ENCODE measurements around the gene TRPC4AP.

Gene TRPC4AP

DNA sequence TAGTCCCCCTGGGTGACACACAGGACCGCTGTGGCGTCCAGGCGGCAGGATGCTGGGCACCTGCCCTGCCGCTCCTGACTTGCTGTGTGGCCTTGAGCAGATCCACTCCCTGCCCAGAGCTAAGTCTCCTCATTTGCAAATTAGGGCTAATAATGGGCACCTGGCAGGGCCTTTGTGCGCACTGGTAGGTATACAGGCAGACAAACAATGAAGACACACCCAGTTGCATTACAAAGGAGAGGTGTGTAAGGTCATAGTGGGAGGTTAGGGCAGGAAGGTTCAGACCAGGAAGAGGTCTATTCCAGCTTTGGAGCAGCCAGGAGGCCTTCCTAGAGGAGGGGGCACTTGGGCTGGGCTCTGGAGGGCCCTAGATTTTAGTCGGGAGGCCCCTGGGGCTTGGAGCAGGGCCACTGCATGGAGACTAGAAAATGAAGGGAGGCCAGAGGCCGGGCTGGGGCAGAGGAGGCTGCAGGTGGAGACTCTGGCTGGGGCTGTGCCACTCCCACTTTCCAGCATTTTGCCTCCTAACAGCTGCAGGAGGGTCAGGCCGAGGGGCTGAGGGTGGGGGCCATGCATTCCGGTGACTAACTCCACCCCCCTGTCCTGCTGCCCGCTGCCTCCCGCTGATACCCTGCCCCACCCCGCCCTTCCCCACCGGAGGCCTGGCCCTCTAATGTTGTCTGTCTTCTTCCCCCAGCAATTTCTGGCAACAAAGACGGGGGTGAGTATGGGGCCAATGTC lies 108.4 kb downstream of the TRPC4AP start:
- DNase-seq = no peak

DNA sequence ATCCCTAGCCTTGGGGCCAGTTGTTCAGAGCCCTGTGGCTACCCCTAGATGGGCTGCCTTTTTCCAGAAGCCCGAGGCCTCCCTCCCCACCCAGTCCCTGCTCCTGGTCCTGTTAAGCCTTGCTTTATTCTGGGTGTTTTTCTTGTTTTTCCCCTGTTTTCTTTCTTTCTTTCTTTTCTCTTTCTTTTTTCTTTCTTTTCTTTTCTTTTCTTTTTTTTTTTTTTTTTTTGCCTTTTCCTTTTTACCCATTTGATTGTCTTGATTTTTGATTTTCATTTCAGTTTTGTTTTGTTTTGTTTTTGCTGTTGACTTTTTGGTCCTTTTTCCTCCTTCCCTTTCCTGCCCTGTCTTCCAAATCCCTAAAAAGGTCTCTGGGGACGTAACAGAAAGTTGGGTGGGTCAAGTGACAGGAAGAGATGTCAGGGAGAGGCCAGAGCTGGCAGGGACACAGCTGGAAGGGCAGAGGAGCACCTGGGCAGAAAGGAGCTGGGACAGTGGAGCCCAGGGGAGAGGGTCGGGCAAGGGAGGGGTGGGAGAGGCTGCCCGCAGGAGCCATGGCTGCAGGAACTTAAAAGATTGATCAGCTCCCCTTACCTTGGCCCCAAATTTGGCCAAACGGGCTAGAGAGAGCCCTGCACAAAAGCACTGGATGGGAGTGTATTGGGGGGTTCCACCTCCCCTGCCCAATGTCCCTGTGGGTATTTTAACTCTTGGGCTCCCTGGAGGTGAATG lies 109.4 kb downstream of the TRPC4AP start:
- DNase-seq = no peak

DNA sequence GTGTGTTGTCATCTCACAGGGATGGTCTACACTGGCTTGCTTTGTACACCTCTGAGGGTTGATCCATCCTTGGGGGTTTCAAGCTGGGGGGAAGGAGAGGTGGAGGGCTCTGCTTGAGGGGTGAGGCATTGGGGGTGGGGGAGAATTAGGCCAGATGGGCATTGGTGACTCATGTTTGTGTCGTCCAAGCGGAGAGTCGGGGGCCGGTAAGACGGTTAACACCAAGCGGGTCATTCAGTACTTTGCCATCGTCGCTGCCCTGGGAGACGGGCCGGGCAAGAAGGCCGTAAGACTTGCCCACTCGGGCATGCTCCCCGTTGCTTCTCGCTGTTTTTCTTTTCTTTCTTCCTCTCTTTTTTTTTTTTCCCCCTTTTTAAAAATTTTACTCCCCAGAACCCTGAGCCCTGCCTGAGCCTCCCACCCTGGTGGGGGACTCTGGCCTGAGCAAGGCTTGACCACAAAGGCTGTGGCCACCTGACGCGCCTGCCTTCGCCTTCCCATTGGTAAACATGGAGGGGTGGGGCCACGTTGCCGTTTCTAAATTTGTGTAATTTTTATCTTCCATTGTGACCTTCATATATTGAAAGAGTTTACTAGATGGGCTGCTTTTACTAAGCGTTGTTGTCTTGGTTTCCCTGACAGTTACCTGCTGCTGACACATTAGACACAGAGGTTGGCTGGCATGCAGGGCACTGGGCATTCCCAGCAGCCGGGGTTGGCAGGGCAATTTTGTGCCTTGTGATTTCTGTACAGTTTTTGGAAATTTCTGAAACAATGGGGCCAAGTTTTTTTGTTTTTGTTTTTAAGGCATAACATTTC lies 110.1 kb downstream of the TRPC4AP start:
- DNase-seq = no peak

DNA sequence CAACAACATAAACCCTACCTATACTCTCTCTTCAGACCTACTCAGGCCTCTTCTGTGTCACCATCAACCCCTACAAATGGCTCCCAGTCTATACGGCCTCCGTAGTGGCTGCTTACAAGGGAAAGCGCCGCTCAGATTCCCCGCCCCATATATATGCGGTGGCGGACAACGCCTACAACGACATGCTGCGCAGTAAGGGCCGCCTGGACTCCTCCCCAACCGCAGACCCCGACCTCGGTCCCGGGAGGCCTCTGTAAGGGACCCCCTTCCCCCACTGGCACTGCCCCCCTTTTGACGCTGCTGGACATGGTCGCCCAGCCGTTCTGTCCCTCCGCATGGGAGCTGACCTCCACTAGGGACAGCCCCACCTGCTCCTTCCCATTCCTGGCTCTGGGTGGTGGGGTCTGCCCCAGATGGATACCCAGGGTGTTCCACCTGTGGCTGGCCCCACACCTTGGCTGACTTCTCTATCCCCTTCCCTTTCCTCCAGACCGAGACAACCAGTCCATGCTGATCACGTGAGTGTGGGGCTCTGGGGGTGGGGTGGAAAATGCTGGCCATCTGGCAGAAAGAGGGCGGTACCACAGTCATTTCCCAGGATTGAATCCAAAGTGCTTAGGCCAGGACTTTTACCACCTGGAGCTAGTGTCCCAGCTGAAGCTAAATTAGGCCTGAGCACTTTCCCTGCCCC lies 111.9 kb downstream of the TRPC4AP start:
- DNase-seq = no peak

GRCh38 chr20:34979366-34980153 lies 113.0 kb downstream of the TRPC4AP start:
- DNase-seq = no peak

- DNase-seq = no peak
These were observed 114.4 kb downstream of the TRPC4AP start for GRCh38 chr20:34978092-34978744.

DNA sequence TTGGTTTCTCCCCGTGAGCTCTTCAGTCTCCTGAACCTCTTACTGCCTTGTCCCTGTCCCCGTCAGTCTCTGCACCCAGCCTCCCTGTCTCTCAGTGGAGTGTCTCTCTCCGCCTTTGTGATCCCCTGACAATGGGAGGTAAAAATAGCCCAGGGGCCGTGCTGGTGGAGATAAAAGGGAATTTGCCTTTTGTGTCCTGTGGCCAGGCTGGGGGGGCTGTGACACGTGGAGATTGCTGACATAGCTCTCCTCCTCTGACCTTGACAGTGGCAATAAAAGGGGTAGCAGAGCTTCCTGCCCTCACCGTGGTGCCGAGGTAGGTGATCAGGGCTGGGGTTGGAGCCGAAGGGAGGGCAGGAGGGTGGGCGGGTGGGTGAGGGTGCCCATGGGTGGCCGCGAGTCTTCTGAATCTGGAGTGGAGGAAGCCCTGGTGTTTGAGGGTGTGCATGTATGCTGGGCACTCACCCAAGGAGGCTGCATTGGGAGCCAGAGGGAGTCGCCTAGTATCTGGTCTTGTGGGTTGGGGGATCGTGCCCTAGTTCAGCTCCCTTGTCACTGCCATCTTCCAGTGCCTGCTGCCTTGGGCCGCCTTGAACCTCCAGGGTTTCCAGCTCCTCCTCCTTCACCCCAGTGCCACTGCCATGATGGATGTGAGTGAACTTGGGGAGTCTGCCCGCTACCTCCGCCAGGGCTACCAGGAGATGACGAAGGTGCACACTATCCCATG lies 115.1 kb downstream of the TRPC4AP start:
- no peak for DNase-seq

DNA sequence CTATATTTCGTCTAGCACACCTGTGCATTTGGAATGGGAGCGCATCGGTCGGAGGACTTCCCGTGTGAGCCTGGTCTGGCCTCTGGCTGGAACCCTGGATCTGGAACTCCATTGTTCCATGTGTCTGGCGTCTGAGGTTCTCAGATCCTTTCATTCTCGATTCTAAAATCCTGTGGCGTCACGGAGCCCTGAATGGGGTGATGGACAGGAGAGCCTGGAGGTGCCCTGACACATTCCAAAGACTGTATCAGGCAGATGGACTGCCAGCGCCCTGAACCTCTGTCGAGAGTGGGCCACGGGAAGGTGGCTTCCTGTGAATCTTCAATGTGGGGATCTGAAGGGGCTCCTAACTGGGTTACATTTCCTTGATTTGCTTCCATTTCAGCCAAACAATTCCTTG lies 116.3 kb downstream of the TRPC4AP start:
- no peak for DNase-seq

GRCh38 chr20:34974246-34974645 lies 118.4 kb downstream of the TRPC4AP start:
- no peak for DNase-seq

- DNase-seq = no peak
These were observed 120.9 kb downstream of the TRPC4AP start for GRCh38 chr20:34971561-34972235.

DNA sequence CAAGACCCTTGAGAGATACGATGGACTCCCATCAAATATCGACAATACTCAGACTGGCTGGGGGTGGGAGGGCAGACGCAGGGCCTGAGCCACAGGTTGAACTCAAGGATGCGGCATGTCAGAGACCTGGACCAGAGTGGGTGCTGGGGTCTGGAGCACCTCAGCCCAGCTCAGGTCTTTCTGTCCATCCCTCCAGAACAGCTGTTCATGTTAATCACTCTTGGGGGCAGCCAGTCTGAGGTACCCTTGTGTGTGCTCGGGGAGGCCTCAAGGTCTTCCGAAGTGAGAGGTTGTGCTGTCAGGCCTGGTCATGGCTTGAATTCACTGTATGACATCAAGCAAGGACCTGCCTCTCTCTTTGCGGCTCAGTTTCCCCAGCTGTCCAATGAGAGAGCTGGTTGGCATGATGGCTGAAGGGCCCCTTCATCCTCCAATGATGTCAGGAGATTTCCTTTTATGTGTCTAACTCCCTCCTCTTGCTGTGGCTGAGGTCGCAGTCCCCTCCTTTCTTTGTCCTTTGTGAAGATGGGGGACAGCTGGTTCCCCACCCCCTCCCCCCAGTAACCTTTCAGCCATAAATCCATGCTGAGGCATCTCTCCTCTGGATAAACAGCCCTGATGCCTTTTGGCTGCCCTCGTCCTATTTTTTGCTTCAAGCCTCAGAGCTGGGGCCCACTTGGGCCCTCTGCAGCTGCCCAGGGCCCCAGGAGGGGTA lies 121.6 kb downstream of the TRPC4AP start:
- no peak for DNase-seq

DNA sequence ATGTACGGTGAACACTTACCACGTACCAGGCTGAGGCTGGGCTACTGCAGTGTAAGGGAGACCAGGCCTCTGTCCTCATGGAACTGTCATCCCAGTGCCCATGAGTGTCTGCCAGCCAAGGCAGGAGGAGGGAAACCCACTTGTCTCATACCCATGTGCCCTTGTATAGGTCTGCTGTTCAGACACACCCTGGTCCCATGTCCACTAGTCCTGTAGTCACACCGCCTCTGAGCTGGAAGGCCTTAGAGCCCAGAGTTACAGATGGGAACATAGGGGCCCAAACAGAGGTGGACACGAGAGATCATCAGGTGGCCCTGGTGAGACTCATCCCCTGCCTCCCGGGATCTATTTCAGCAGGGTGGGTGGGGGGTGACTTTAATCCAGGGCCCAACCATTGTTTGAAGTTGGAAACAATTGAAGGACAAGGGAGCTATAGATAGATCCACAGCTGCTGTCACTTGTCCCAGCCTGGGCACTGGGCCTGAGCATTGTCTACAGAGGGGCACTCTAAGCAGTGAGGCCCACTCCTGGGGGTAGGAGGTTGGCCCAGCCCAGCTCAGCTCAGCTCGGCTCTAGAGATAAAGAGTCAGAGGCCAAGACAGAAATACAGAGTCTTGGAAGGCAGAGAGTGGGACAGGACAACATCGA lies 122.3 kb downstream of the TRPC4AP start:
- DNase-seq = no peak

- DNase-seq = no peak
These were observed 124.4 kb downstream of the TRPC4AP start for GRCh38 chr20:34968042-34968775.

GRCh38 chr20:34967421-34967820 lies 125.2 kb downstream of the TRPC4AP start:
- no peak for DNase-seq

GRCh38 chr20:34965051-34965450 lies 127.6 kb downstream of the TRPC4AP start:
- no peak for DNase-seq

- no peak for DNase-seq
These were observed 128.1 kb downstream of the TRPC4AP start for GRCh38 chr20:34964486-34964885.

DNA sequence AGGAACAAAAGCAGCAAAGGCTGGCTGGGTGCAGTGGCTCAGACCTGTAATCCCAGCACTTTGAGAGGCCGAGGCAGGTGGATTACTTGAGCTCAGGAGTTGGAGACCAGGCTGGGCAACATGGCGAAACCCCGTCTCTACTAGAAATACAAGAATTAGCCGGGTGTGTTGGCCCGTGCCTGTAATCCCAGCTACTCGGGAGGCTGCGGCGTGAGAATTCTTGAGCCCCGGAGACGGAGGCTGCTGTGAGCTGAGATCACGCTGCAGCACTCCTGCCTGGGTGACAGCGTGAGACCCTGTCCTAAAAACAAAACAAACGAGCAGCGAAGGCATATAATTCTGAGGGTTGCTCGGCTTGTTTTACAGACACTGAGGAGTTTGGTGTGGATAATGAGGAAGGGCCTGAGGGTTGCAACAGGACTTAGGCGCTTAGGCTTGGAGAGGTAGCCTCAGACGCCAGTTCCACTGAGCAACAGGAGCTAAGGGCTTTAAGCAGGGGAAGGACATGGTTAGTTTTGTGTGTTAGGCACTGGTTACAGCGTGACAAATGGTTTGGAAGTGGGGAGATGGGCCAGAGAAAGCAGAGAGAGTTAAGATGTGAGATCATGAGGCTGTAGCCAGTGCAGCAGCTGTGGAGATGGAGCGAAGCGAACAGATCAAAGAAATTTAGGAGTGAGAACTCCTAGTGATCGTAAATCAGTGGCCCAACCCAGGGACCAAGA lies 135.7 kb downstream of the TRPC4AP start:
- DNase-seq = no peak

GRCh38 chr20:34956041-34956458 lies 136.6 kb downstream of the TRPC4AP start:
- DNase-seq = no peak

Measured in activated CD4-positive, alpha-beta T cell treated with anti-CD3 and anti-CD28 coated beads, Interleukin-2, amount 50 U/mL, for 16 hours (primary cell).